WTC11 (cell line): Measurements from ENCODE around the gene SPI1. TPM values are rescaled to one million over a fixed set of nuclear protein-coding genes. Genes with fewer than 3 reads are reported as not detected.

Source experiments
- ATAC-seq: fragments of 200-7000 bp; cut with Tn5 transposase; 2 replicates; pipeline ENCODE4 v1.10.0; 2021; ENCODE audit warnings: mild to moderate bottlenecking, moderate library complexity
- CTCF ChIA-PET: fragments of 300-600 bp; sonication (Branson Sonifier 250); formaldehyde crosslinking; loops from one replicate; lab custom pipeline; 2021; ENCODE audit warnings: antibody characterized with exemption; lab: Charles Lee
- POLR2A ChIA-PET: fragments of 350-600 bp; sonication (Branson Sonifier 250); formaldehyde crosslinking; loops from one replicate; lab custom pipeline; 2021; ENCODE audit warnings: antibody characterized with exemption; lab: Charles Lee
- DNase-seq: peaks from one replicate; pipeline ENCODE4 v3.0.0; 2021; ENCODE audit warnings: low spot score
- H3K27ac Mint-ChIP-seq: 2 replicates; pipeline ENCODE4 v1.8.0; 2021; ENCODE audit warnings: mixed read lengths
- H3K27me3 Mint-ChIP-seq: 2 replicates; pipeline ENCODE4 v1.8.0; 2021; ENCODE audit warnings: low read depth, mild to moderate bottlenecking, moderate library complexity, mixed read lengths
- H3K36me3 Mint-ChIP-seq: 2 replicates; pipeline ENCODE4 v1.8.0; 2021; ENCODE audit warnings: mixed read lengths
- H3K4me1 Mint-ChIP-seq: 2 replicates; pipeline ENCODE4 v1.8.0; 2022; ENCODE audit warnings: mixed read lengths
- H3K4me3 Mint-ChIP-seq: 2 replicates; pipeline ENCODE4 v1.8.0; 2021; ENCODE audit warnings: mild to moderate bottlenecking, moderate library complexity, mixed read lengths
- H3K9me3 Mint-ChIP-seq: 2 replicates; pipeline ENCODE4 v1.8.0; 2021; ENCODE audit warnings: mixed read lengths
- CREB1 ChIP-seq: sonication (generic); formaldehyde crosslinking; IDR thresholded peaks from 2 replicates; pipeline ENCODE4 v1.8.0; 2023; ENCODE audit warnings: mild to moderate bottlenecking, missing genetic modification reagents
- FOXJ3 ChIP-seq: sonication (generic); formaldehyde crosslinking; IDR thresholded peaks from 2 replicates; pipeline ENCODE4 v1.9.0; 2021; ENCODE audit warnings: missing genetic modification reagents, mild to moderate bottlenecking, borderline replicate concordance
- GTF2I ChIP-seq: fragments of 250-450 bp; sonication (Bioruptor Pico); conservative IDR thresholded peaks from 2 replicates; pipeline ENCODE4 v1.4.0; 2021; ENCODE audit warnings: mild to moderate bottlenecking
- JUN ChIP-seq: sonication (generic); formaldehyde crosslinking; IDR thresholded peaks from 2 replicates; pipeline ENCODE4 v1.8.0; 2023; ENCODE audit warnings: mild to moderate bottlenecking, missing genetic modification reagents
- KAT7 ChIP-seq: sonication (generic); formaldehyde crosslinking; IDR thresholded peaks from 2 replicates; pipeline ENCODE4 v1.8.1; 2023; ENCODE audit warnings: missing genetic modification reagents, mild to moderate bottlenecking, borderline replicate concordance
- MXD4 ChIP-seq: fragments of 250-450 bp; sonication (Bioruptor Pico); IDR thresholded peaks from 2 replicates; pipeline ENCODE4 v1.8.0; 2021; ENCODE audit warnings: mild to moderate bottlenecking, moderate library complexity, borderline replicate concordance
- NR2C2 ChIP-seq: sonication (generic); formaldehyde crosslinking; IDR thresholded peaks from 2 replicates; pipeline ENCODE4 v1.8.0; 2022; ENCODE audit warnings: mild to moderate bottlenecking, missing genetic modification reagents
- RORB ChIP-seq: fragments of 250-450 bp; sonication (Bioruptor Pico); IDR thresholded peaks from 2 replicates; pipeline ENCODE4 v1.9.0; 2021; ENCODE audit warnings: mild to moderate bottlenecking
- SOX15 ChIP-seq: fragments of 250-450 bp; sonication (Bioruptor Pico); IDR thresholded peaks from 2 replicates; pipeline ENCODE4 v1.9.0; 2021; ENCODE audit warnings: mild to moderate bottlenecking
- ZNF121 ChIP-seq: sonication (generic); formaldehyde crosslinking; IDR thresholded peaks from 2 replicates; pipeline ENCODE4 v1.8.0; 2023; ENCODE audit warnings: missing genetic modification reagents
- ZNF317 ChIP-seq: sonication (generic); formaldehyde crosslinking; IDR thresholded peaks from 2 replicates; pipeline ENCODE4 v1.8.1; 2023; ENCODE audit warnings: low read depth, mild to moderate bottlenecking, moderate library complexity, missing genetic modification reagents, borderline replicate concordance
- total RNA-seq: library from RNA; stranded (reverse); gene quantifications from 3 replicates; pipeline ENCODE4 v1.2.3, GENCODE V29; 2021
- TF ChIP-seq, protein P1 (sequence below): sonication (generic); formaldehyde crosslinking; IDR thresholded peaks from 2 replicates; pipeline ENCODE4 v1.8.1; 2022; ENCODE audit warnings: low read depth, missing genetic modification reagents, borderline replicate concordance
- TF ChIP-seq, protein P2 (sequence below): sonication (generic); formaldehyde crosslinking; conservative IDR thresholded peaks from 2 replicates; pipeline ENCODE4 v1.8.1; 2022; ENCODE audit warnings: mild to moderate bottlenecking, missing genetic modification reagents
- TF ChIP-seq, protein P3 (sequence below): sonication (generic); formaldehyde crosslinking; IDR thresholded peaks from 2 replicates; pipeline ENCODE4 v1.8.1; 2022; ENCODE audit warnings: missing genetic modification reagents, borderline replicate concordance
- TF ChIP-seq, protein P4 (sequence below): sonication (generic); formaldehyde crosslinking; IDR thresholded peaks from 2 replicates; pipeline ENCODE4 v1.8.0; 2023; ENCODE audit warnings: missing genetic modification reagents, mild to moderate bottlenecking, borderline replicate concordance
- TF ChIP-seq, protein P5 (sequence below): sonication (generic); formaldehyde crosslinking; IDR thresholded peaks from 2 replicates; pipeline ENCODE4 v1.8.0; 2022; ENCODE audit warnings: mild to moderate bottlenecking, missing genetic modification reagents

SPI1 gene
- total RNA-seq, 1 experiment from 2014 or later: 0.59 TPM

DNA sequence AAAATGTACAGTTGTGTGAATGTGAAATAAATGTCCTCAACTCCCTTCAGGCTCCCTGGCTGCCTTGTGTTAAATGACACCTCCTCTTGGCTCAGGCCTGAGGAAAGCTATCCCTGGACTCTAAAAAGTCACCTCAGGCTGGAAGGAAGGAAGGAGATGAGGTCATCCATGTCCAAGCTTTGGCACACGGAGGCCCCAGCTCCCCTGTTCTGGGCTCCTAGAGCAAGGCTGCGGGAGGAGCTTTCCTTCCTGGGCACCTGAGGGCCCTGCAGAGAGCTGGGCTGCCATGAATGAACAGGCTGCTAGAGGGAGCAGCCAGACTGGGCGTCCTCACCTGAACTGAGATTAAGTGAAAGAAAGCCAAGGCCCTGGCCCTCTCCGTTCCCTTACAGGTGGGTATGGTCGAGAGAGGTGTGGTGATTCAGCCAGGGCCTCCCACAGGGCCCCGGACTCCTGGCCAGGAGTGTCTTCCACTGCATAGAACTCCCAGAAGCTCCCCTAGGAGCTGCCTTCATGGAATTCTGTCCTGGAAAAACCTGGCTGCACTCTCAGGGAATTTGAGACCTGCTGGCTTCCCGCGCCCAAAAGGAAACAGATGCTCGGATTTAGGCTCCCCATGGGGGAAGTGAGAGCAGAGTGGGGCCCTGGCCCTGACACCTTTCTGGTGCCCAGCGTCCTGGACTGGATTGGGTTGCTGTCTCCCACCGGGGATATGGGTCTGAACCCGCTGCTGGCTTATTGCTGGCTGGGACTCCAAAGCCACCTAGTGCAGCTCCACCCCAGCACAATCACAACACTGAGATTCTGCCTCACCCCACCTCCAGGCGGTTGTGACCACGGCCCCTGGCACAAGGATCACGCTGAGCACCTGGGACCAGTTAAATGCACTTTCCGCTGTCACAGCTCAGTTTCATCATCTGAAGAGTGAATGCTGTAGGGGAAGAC lies 48.1 kb downstream of the SPI1 start:
- Mint-ChIP-seq H3K4me1 (no peaks in the 10 kb centered on the region), H3K27ac (peak overlapping the region; percentile 74; the same call in 1 of the 2 replicates), H3K9me3 (no peaks in the 10 kb centered on the region), H3K36me3 (peaks cover 13% of the 10 kb centered on the region), H3K27me3 (no peaks in the 10 kb centered on the region), H3K4me3 (no peak overlapping the region)
- POLR2A ChIA-PET: no interaction called here
- ATAC-seq (peak; percentile 78), DNase-seq (no peak)
- CTCF ChIA-PET: interaction anchor here (0.5 to 1.7 kb wide), 6 partner anchors 16 to 303 kb away, joined by 3 to 7 read pairs (median 4); no protein-coding TSS in a partner anchor
- TF ChIP-seq RORB (CRISPR knock-in tag) (no peak), FOXJ3 (CRISPR knock-in tag) (no peak), MXD4 (no peak), KAT7 (no peak), GTF2I (CRISPR knock-in tag) (no peak), ZNF317 (CRISPR knock-in tag) (no peak), CREB1 (no peak), ZNF121 (CRISPR knock-in tag) (no peak), SOX15 (CRISPR knock-in tag) (no peak), NR2C2 (CRISPR knock-in tag) (no peak)
- TF ChIP-seq, protein P1, sequence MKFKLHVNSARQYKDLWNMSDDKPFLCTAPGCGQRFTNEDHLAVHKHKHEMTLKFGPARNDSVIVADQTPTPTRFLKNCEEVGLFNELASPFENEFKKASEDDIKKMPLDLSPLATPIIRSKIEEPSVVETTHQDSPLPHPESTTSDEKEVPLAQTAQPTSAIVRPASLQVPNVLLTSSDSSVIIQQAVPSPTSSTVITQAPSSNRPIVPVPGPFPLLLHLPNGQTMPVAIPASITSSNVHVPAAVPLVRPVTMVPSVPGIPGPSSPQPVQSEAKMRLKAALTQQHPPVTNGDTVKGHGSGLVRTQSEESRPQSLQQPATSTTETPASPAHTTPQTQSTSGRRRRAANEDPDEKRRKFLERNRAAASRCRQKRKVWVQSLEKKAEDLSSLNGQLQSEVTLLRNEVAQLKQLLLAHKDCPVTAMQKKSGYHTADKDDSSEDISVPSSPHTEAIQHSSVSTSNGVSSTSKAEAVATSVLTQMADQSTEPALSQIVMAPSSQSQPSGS (CRISPR knock-in tag): no peak
- TF ChIP-seq, protein P2, sequence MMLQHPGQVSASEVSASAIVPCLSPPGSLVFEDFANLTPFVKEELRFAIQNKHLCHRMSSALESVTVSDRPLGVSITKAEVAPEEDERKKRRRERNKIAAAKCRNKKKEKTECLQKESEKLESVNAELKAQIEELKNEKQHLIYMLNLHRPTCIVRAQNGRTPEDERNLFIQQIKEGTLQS (CRISPR knock-in tag): no peak
- TF ChIP-seq, protein P3, sequence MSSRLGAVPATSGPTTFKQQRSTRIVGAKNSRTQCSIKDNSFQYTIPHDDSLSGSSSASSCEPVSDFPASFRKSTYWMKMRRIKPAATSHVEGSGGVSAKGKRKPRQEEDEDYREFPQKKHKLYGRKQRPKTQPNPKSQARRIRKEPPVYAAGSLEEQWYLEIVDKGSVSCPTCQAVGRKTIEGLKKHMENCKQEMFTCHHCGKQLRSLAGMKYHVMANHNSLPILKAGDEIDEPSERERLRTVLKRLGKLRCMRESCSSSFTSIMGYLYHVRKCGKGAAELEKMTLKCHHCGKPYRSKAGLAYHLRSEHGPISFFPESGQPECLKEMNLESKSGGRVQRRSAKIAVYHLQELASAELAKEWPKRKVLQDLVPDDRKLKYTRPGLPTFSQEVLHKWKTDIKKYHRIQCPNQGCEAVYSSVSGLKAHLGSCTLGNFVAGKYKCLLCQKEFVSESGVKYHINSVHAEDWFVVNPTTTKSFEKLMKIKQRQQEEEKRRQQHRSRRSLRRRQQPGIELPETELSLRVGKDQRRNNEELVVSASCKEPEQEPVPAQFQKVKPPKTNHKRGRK (CRISPR knock-in tag): no peak

DNA sequence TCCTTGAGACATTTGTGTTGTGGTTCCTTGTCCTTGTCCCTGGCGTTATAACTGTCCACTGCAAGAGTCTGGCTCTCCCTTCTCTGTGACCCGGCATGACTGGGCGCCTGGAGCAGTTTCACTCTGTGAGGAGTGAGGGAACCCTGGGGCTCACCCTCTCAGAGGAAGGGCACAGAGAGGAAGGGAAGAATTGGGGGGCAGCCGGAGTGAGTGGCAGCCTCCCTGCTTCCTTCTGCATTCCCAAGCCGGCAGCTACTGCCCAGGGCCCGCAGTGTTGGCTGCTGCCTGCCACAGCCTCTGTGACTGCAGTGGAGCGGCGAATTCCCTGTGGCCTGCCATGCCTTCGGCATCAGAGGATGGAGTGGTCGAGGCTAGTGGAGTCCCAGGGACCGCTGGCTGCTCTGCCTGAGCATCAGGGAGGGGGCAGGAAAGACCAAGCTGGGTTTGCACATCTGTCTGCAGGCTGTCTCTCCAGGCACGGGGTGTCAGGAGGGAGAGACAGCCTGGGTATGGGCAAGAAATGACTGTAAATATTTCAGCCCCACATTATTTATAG lies 48.8 kb downstream of the SPI1 start:
- TF ChIP-seq NR2C2 (CRISPR knock-in tag) (no peak), JUN (CRISPR knock-in tag) (no peak)
- TF ChIP-seq, protein P4, sequence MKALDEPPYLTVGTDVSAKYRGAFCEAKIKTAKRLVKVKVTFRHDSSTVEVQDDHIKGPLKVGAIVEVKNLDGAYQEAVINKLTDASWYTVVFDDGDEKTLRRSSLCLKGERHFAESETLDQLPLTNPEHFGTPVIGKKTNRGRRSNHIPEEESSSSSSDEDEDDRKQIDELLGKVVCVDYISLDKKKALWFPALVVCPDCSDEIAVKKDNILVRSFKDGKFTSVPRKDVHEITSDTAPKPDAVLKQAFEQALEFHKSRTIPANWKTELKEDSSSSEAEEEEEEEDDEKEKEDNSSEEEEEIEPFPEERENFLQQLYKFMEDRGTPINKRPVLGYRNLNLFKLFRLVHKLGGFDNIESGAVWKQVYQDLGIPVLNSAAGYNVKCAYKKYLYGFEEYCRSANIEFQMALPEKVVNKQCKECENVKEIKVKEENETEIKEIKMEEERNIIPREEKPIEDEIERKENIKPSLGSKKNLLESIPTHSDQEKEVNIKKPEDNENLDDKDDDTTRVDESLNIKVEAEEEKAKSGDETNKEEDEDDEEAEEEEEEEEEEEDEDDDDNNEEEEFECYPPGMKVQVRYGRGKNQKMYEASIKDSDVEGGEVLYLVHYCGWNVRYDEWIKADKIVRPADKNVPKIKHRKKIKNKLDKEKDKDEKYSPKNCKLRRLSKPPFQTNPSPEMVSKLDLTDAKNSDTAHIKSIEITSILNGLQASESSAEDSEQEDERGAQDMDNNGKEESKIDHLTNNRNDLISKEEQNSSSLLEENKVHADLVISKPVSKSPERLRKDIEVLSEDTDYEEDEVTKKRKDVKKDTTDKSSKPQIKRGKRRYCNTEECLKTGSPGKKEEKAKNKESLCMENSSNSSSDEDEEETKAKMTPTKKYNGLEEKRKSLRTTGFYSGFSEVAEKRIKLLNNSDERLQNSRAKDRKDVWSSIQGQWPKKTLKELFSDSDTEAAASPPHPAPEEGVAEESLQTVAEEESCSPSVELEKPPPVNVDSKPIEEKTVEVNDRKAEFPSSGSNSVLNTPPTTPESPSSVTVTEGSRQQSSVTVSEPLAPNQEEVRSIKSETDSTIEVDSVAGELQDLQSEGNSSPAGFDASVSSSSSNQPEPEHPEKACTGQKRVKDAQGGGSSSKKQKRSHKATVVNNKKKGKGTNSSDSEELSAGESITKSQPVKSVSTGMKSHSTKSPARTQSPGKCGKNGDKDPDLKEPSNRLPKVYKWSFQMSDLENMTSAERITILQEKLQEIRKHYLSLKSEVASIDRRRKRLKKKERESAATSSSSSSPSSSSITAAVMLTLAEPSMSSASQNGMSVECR (CRISPR knock-in tag): no peak
- TF ChIP-seq, protein P5, sequence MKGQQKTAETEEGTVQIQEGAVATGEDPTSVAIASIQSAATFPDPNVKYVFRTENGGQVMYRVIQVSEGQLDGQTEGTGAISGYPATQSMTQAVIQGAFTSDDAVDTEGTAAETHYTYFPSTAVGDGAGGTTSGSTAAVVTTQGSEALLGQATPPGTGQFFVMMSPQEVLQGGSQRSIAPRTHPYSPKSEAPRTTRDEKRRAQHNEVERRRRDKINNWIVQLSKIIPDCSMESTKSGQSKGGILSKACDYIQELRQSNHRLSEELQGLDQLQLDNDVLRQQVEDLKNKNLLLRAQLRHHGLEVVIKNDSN (CRISPR knock-in tag): no peak
- no peak overlapping the region for H3K27ac Mint-ChIP-seq
- CTCF ChIA-PET: interaction anchor here (0.5 to 1.7 kb wide), 5 partner anchors 15 to 302 kb away, joined by 3 to 7 read pairs (median 4); no protein-coding TSS in a partner anchor
- POLR2A ChIA-PET: no interaction called here
- no peaks in the 10 kb centered on the region for H3K4me1 Mint-ChIP-seq
- H3K36me3 Mint-ChIP-seq: peaks cover 13% of the 10 kb centered on the region
- no peaks in the 10 kb centered on the region for H3K27me3 Mint-ChIP-seq
- ATAC-seq (no peak), DNase-seq (no peak)
- H3K4me3 Mint-ChIP-seq: no peak overlapping the region
- H3K9me3 Mint-ChIP-seq: no peaks in the 10 kb centered on the region
